Fibroblast of pulmonary artery (primary cell): ENCODE measurements around the gene LARGE1.

Experiments
- DNase-seq: peaks from one replicate; pipeline ENCODE4 v3.0.0-alpha.2; 2010; ENCODE audit warnings: low read depth
- H3K4me3 ChIP-seq: replicated peaks from 2 replicates; pipeline ENCODE4 v1.5.1; 2011; ENCODE audit warnings: low read depth, mild to moderate bottlenecking, control low read depth, low read length, moderate library complexity
- CTCF ChIP-seq: IDR thresholded peaks from 2 replicates; pipeline ENCODE4 v1.5.1; 2011; ENCODE audit warnings: mild to moderate bottlenecking, control low read depth, low read length, inconsistent platforms; ENCODE audit errors: missing control alignments

Gene LARGE1

GRCh38 chr22:33788927-33789326 lies 131.3 kb downstream of the LARGE1 start:
- H3K4me3 ChIP-seq, result no peak overlapping the region
- no peak for DNase-seq
- no peak for TF ChIP-seq CTCF

- DNase-seq, result no peak
- TF ChIP-seq CTCF, result no peak
- H3K4me3 ChIP-seq, result no peak overlapping the region
Observed at GRCh38 chr22:33787645-33788456, 132.4 kb downstream of the LARGE1 start.

- no peak overlapping the region for H3K4me3 ChIP-seq
- TF ChIP-seq CTCF, result no peak
- no peak for DNase-seq
Observed at GRCh38 chr22:33786149-33786548, 134.1 kb downstream of the LARGE1 start.

- H3K4me3 ChIP-seq, result no peak overlapping the region
- peak; percentile 61 for DNase-seq
- no peak for TF ChIP-seq CTCF
Observed at GRCh38 chr22:33785283-33785968, 134.8 kb downstream of the LARGE1 start.

- no peak for TF ChIP-seq CTCF
- peak; percentile 30 for DNase-seq
- H3K4me3 ChIP-seq, result no peak overlapping the region
Observed at GRCh38 chr22:33781411-33781810, 138.9 kb downstream of the LARGE1 start.

GRCh38 chr22:33780531-33781136 lies 139.6 kb downstream of the LARGE1 start:
- TF ChIP-seq CTCF, result no peak
- DNase-seq, result no peak

More at GRCh38 chr22:33780531-33781136, 139.6 kb downstream of the LARGE1 start:
- no peak overlapping the region for H3K4me3 ChIP-seq
